Stimulated activated CD4-positive, alpha-beta T cell treated with anti-CD3 and anti-CD28 coated beads, Interleukin-12 subunit alpha, Interleukin-12 subunit beta, amount 100 ng/mL, for 24 hours (primary cell): ENCODE results near the gene LACRT.
A peak's percentile ranks its signal among the peaks of the same experiment; 100 is the strongest.

Experiments
- DNase-seq, 2 experiments: peaks; one replicate each; pipeline ENCODE4 v3.0.0-alpha.2; 2020; ENCODE audit warnings: low read depth in 2 of 2

The LACRT gene

GRCh38 chr12:54602661-54603060, 32.0 kb downstream of the LACRT start:
- DNase-seq: no peak

- no peak for DNase-seq
Observed at GRCh38 chr12:54601841-54602240, 32.9 kb downstream of the LACRT start.

- DNase-seq: no peak
Observed at GRCh38 chr12:54598970-54599369, 35.7 kb downstream of the LACRT start.

GRCh38 chr12:54596526-54596946, 38.2 kb downstream of the LACRT start:
- DNase-seq: peak; percentile 22 to 53

- no peak for DNase-seq
Observed at GRCh38 chr12:54595471-54595870, 39.2 kb downstream of the LACRT start.

GRCh38 chr12:54593725-54594124, 41.0 kb downstream of the LACRT start:
- no peak for DNase-seq

- no peak for DNase-seq
Observed at GRCh38 chr12:54593135-54593534, 41.6 kb downstream of the LACRT start.

- DNase-seq: no peak
Observed at GRCh38 chr12:54592316-54592715, 42.4 kb downstream of the LACRT start.

GRCh38 chr12:54590978-54591591, 43.6 kb downstream of the LACRT start:
- DNase-seq: no peak

- no peak for DNase-seq
Observed at GRCh38 chr12:54589964-54590363, 44.7 kb downstream of the LACRT start.

GRCh38 chr12:54588890-54589267, 45.8 kb downstream of the LACRT start:
- no peak for DNase-seq

- DNase-seq: no peak
Observed at GRCh38 chr12:54588110-54588889, 46.4 kb downstream of the LACRT start, which contains the start of gene PPP1R1A. Gene PPP1R1A (minus strand): TSS chr12:54588659. CDS start chr12:54588488, 171 bp downstream.

- DNase-seq: no peak
Observed at GRCh38 chr12:54587315-54587873, 47.3 kb downstream of the LACRT start.

- no peak for DNase-seq
Observed at GRCh38 chr12:54586620-54587019, 48.1 kb downstream of the LACRT start.

GRCh38 chr12:54585243-54585642, 49.5 kb downstream of the LACRT start:
- no peak for DNase-seq

GRCh38 chr12:54584128-54584527, 50.6 kb downstream of the LACRT start:
- DNase-seq: no peak

GRCh38 chr12:54583726-54584125, 51.0 kb downstream of the LACRT start:
- no peak for DNase-seq

GRCh38 chr12:54581412-54581811, 53.3 kb downstream of the LACRT start:
- DNase-seq: no peak
